Measurements from ENCODE around the gene SEC11C. TPM values are rescaled to one million over a fixed set of nuclear protein-coding genes. Genes with fewer than 3 reads are reported as not detected.
"Not testable (repeated sequence)": the region's sequence is repeated elsewhere in the genome, so short reads cannot be mapped to it uniquely, and the experiment has no call there.

Gene SEC11C
- total RNA-seq, 1 experiment from 2014 or later: 106 TPM

- peaks cover 16% of the 10 kb centered on the region for H3K4me1 Mint-ChIP-seq (ENCODE audit: low read depth, unreplicated experiment)
- intact Hi-C loops (cut with micrococcal nuclease; ENCODE audit: unreplicated experiment): no loop called here
- CTCF ChIA-PET: no interaction called here
- peaks cover 23% of the 10 kb centered on the region for H3K36me3 Mint-ChIP-seq (ENCODE audit: insufficient read depth, unreplicated experiment)
- DNase-seq: no peak
- peaks cover 14% of the 10 kb centered on the region for H3K27me3 Mint-ChIP-seq (ENCODE audit: unreplicated experiment)
- no TSS peak for BruUV-seq (replicated peaks)
- no peak overlapping the region for H3K27ac Mint-ChIP-seq (ENCODE audit: unreplicated experiment)
- H3K4me3 Mint-ChIP-seq (ENCODE audit: low read depth, unreplicated experiment): no peak overlapping the region
- H3K9me3 Mint-ChIP-seq (ENCODE audit: low read depth, unreplicated experiment): no peaks in the 10 kb centered on the region
- TF ChIP-seq, protein P1, sequence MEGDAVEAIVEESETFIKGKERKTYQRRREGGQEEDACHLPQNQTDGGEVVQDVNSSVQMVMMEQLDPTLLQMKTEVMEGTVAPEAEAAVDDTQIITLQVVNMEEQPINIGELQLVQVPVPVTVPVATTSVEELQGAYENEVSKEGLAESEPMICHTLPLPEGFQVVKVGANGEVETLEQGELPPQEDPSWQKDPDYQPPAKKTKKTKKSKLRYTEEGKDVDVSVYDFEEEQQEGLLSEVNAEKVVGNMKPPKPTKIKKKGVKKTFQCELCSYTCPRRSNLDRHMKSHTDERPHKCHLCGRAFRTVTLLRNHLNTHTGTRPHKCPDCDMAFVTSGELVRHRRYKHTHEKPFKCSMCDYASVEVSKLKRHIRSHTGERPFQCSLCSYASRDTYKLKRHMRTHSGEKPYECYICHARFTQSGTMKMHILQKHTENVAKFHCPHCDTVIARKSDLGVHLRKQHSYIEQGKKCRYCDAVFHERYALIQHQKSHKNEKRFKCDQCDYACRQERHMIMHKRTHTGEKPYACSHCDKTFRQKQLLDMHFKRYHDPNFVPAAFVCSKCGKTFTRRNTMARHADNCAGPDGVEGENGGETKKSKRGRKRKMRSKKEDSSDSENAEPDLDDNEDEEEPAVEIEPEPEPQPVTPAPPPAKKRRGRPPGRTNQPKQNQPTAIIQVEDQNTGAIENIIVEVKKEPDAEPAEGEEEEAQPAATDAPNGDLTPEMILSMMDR (IDR thresholded peaks at IDR 0.05; ENCODE audit: unreplicated experiment): no peak
These were observed 2.6 kb downstream of the SEC11C start for GRCh38 chr18:59142274-59142673.

DNA sequence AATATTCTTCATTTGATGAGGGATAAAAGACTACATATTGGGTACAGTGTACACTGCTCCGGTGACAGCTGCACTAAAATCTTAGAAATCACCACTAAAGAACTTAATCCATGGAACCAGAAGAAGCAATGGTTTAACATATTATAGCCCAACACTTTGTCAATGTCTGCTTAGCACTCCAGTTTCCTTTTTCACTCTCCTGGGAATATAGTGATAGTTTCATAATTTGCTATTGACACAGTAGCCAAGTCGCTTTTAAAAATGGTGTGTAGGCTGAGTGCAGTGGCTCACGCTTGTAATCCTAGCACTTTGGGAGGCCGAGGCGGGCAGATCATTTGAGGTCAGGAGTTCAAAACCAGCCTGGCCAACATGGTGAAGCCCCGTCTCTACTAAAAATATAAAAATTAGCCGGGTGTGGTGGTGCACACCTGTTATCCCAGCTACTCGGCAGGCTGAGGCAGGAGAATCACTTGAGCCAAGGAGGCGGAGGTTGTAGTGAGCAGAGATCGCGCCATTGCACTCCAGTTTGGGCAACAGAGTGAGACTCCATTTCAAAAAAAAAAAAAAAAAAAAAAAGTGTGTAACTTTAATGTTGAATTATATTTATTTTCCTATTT, 3.2 kb downstream of the SEC11C start:
- H3K4me3 Mint-ChIP-seq (ENCODE audit: low read depth, unreplicated experiment); H3K27ac Mint-ChIP-seq (ENCODE audit: unreplicated experiment); H3K27me3 Mint-ChIP-seq (ENCODE audit: unreplicated experiment); BruUV-seq (replicated peaks); DNase-seq; intact Hi-C loops (cut with micrococcal nuclease; ENCODE audit: unreplicated experiment); H3K9me3 Mint-ChIP-seq (ENCODE audit: low read depth, unreplicated experiment): not testable (repeated sequence)
- H3K36me3 Mint-ChIP-seq (ENCODE audit: insufficient read depth, unreplicated experiment): peaks cover 28% of the 10 kb centered on the region
- CTCF ChIA-PET: interaction anchor here (0.6 to 1.1 kb wide), 3 partner anchors 36 to 1708 kb away, joined by 4 to 6 read pairs (median 4); partner anchors contain the start of gene ONECUT2
- peaks cover 16% of the 10 kb centered on the region for H3K4me1 Mint-ChIP-seq (ENCODE audit: low read depth, unreplicated experiment)

DNA sequence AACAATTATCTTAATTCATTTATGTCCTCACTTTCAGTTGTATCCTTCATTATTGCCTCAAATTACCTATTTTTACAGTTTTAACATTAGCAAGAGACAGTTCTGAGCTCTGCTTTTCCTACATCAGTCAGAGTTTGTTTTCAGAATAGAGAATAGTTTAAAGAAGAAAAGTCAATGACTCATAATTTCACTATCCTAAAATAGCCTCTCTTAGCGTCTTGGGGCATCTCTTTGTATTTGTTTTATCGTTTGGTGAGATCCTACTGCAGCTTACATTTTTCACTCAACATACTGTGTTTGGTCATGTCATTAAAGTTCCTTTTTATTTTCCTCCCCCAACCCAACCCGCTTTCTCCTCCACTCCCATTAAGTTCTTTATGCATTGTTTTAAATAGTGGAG, 3.8 kb downstream of the SEC11C start:
- TF ChIP-seq, protein P1 (IDR thresholded peaks at IDR 0.05; ENCODE audit: unreplicated experiment): no peak
- H3K9me3 Mint-ChIP-seq (ENCODE audit: low read depth, unreplicated experiment): no peaks in the 10 kb centered on the region
- H3K4me1 Mint-ChIP-seq (ENCODE audit: low read depth, unreplicated experiment): peaks cover 16% of the 10 kb centered on the region
- no peak overlapping the region for H3K27ac Mint-ChIP-seq (ENCODE audit: unreplicated experiment)
- no peak for DNase-seq
- CTCF ChIA-PET: interaction anchor here (0.6 to 1.1 kb wide), 3 partner anchors 35 to 1708 kb away, joined by 4 to 6 read pairs (median 4); partner anchors contain the start of gene ONECUT2
- BruUV-seq (replicated peaks): no TSS peak
- H3K27me3 Mint-ChIP-seq (ENCODE audit: unreplicated experiment): peaks cover 3% of the 10 kb centered on the region
- H3K4me3 Mint-ChIP-seq (ENCODE audit: low read depth, unreplicated experiment): no peak overlapping the region
- peaks cover 31% of the 10 kb centered on the region for H3K36me3 Mint-ChIP-seq (ENCODE audit: insufficient read depth, unreplicated experiment)
- intact Hi-C loops (cut with micrococcal nuclease; ENCODE audit: unreplicated experiment): no loop called here

- no peak for DNase-seq
- intact Hi-C loops (cut with micrococcal nuclease; ENCODE audit: unreplicated experiment): no loop called here
- Mint-ChIP-seq H3K9me3 (ENCODE audit: low read depth, unreplicated experiment) (no peaks in the 10 kb centered on the region), H3K4me3 (ENCODE audit: low read depth, unreplicated experiment) (no peak overlapping the region), H3K36me3 (ENCODE audit: insufficient read depth, unreplicated experiment) (peaks cover 26% of the 10 kb centered on the region), H3K27ac (ENCODE audit: unreplicated experiment) (no peak overlapping the region), H3K27me3 (ENCODE audit: unreplicated experiment) (no peaks in the 10 kb centered on the region), H3K4me1 (ENCODE audit: low read depth, unreplicated experiment) (peaks cover 16% of the 10 kb centered on the region)
- CTCF ChIA-PET: no interaction called here
- TF ChIP-seq, protein P1 (IDR thresholded peaks at IDR 0.05; ENCODE audit: unreplicated experiment): no peak
- BruUV-seq (replicated peaks): no TSS peak
These were observed 4.8 kb downstream of the SEC11C start for GRCh38 chr18:59144483-59144882.

- BruUV-seq (replicated peaks): no TSS peak
- intact Hi-C loops (cut with micrococcal nuclease; ENCODE audit: unreplicated experiment): no loop called here
- no peak for DNase-seq
- Mint-ChIP-seq H3K27me3 (ENCODE audit: unreplicated experiment) (no peaks in the 10 kb centered on the region), H3K4me1 (ENCODE audit: low read depth, unreplicated experiment) (peaks cover 16% of the 10 kb centered on the region), H3K4me3 (ENCODE audit: low read depth, unreplicated experiment) (no peak overlapping the region), H3K27ac (ENCODE audit: unreplicated experiment) (no peak overlapping the region), H3K36me3 (ENCODE audit: insufficient read depth, unreplicated experiment) (peaks cover 20% of the 10 kb centered on the region), H3K9me3 (ENCODE audit: low read depth, unreplicated experiment) (no peaks in the 10 kb centered on the region)
- CTCF ChIA-PET: no interaction called here
- TF ChIP-seq, protein P1 (IDR thresholded peaks at IDR 0.05; ENCODE audit: unreplicated experiment): no peak
These were observed 5.4 kb downstream of the SEC11C start for GRCh38 chr18:59145055-59145454.
